LNCaP clone FGC (cell line): ENCODE data around the gene ETV1.
A peak's percentile ranks its signal among the peaks of the same experiment; 100 is the strongest.

Experiments
- DNase-seq: peaks from one replicate; pipeline ENCODE4 v3.0.0-alpha.2; 2011; ENCODE audit warnings: low read depth
- H3K4me3 ChIP-seq: 2 replicates; pipeline ENCODE4 v1.5.1; 2011; ENCODE audit warnings: mild to moderate bottlenecking, low read depth, low read length, control low read depth
- CTCF ChIP-seq: IDR thresholded peaks from 2 replicates; pipeline ENCODE4 v1.5.1; 2012; ENCODE audit warnings: mild to moderate bottlenecking; ENCODE audit not compliant: control insufficient read depth, insufficient read depth; ENCODE audit errors: extremely low read depth

The ETV1 gene

DNA sequence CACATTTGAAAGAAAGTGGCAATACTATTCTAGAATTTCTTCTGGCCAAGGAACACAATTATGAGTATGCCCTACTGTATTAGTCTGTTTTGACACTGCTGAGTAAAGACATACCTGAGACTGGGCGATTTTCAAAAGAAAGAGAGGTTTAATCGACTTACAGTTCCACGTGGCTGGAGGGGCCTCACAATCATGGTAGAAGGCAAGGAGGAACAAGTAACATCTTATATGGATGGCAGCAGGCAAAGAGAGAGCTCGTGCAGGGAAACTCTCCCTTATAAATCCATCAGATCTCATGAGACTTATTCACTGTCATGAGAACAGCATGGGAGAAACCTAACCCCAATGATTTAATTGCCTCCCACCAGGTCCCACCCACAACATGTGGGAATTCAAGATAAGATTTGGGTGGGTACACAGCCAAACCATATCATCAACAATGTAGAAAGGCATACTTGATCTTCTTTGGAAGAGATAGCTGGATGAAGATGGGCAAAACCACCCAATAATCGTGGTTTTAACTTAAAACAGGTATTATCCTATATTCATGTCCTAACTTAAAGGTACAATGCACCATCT is 113.9 kb downstream of the ETV1 start:
- no peak for DNase-seq
- H3K4me3 ChIP-seq = no peak overlapping the region
- TF ChIP-seq CTCF = no peak

DNA sequence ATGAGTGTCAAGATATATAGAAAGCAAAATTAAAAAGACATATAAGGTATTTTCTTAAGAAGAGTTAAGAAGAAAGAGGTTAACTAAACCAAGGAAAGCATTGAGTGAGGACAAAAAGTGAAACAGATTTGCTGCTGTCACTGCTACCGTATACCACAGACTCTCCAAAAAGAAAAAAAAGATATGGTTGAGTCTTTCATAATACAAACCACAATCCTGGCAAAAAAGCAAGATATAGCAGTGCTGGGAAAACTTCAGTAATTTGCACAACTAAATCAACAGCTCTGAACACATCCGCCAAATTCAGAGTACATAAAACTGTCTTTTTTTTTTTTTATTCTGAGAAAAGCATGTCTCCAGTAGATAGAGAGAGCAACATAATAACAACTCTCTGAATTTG is 114.7 kb downstream of the ETV1 start:
- no peak overlapping the region for H3K4me3 ChIP-seq
- TF ChIP-seq CTCF = no peak
- DNase-seq = peak; percentile 58

GRCh38 chr7:13872709-13873108 is 116.8 kb downstream of the ETV1 start:
- no peak for TF ChIP-seq CTCF
- no peak overlapping the region for H3K4me3 ChIP-seq
- peak; percentile 50 for DNase-seq

DNA sequence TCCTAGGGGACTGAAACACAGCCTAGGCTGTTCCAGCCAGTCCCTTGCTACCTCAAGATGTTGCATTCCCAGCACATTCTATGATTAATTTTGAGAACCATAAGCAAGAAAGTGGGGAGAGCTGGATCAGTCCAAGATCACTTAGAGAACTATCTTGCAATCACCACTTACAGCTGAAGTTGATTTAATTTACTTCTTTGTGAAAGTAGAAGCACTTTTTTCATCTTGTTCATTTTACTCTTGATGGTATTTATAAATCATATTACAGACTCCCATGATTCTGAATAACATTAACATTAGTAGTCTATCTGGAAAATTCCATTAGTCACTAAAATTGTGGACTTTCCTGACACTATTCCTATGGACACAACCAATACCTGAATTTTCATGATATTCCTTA is 118.5 kb downstream of the ETV1 start:
- TF ChIP-seq CTCF = no peak
- DNase-seq = no peak

GRCh38 chr7:13860734-13861133 is 128.7 kb downstream of the ETV1 start:
- no peak for DNase-seq
- no peak overlapping the region for H3K4me3 ChIP-seq
- no peak for TF ChIP-seq CTCF

More for the DNA sequence above, 118.5 kb downstream of the ETV1 start:
- H3K4me3 ChIP-seq = no peak overlapping the region

DNA sequence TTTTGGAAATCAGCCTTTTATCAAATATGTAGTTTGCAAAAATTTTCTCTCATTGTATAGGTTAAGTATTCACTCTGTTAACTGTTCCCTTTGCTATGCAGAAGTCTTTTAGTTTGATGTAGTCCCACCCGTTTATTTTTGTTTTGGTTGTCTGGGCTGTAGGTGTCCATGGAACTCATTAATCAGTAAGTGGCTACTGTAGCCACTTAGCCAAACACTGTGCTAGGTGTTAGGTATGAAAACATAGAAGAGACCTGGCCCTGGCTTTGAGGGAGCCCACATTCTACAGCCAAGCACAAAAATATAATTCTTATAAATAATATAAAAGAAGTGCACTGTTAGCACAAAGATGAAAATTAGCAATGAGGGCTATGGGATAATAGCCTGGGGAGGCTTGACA is 133.5 kb downstream of the ETV1 start:
- no peak for TF ChIP-seq CTCF
- H3K4me3 ChIP-seq = no peak overlapping the region
- no peak for DNase-seq

GRCh38 chr7:13852281-13852968 is 137.0 kb downstream of the ETV1 start:
- DNase-seq = no peak
- no peak for TF ChIP-seq CTCF
- no peak overlapping the region for H3K4me3 ChIP-seq
